AG20443 (cell line): Measurements from ENCODE around the gene GLMN.
A peak's percentile ranks its signal among the peaks of the same experiment; 100 is the strongest.
"Not testable (repeated sequence)": the region's sequence is repeated elsewhere in the genome, so short reads cannot be mapped to it uniquely, and the experiment has no call there.

ENCODE experiments used
- DNase-seq: peaks from one replicate; pipeline ENCODE4 v3.0.0; 2012; ENCODE audit warnings: low spot score, mixed read lengths

The GLMN gene

DNA sequence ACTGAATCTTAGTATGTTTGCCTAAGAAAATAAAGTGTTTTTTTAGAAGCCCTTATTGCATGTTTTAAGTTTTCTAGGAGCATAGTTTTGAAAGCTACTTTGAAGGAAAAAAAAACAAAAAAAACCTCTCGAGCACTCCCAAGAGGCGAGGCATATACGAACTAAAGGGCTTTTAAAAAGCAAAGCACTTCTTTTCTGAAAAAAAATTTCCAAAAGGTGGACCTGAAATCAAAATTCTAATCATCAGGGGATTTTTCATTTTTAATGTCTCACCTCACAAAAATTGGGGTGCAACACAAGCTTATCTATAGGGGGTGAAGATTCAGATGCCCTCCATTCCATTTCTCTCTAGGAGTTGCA is 594 bp downstream of the GLMN start:
- no peak for DNase-seq

DNA sequence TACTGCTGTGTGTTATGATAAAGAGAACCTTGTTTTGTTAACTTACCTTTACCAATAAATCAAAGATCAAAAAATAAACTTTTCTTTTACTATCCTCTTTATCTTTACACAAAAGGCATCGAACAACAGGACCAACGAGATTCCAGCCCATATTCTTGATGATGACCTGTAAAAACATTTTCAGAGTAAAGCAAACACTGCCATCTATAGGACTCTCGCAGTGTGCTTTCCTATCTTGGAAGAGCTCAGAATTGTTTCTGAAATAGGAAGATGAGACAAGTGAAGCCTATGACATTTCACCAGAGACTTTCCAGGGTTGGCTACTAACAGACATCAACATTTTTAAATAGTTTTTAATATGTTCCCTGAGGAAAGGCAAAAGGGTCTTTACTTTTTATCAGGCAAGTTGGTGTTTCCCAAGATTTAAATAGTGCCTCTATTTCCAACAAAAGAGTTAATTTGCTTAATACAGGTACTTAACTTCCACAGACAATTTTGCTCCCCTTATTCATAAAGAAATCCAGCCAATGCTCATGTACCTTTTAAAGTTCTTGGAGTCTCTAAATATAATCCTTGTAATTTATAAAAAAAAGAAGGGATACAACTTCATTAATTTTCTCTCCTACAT is 7.3 kb downstream of the GLMN start:
- DNase-seq = peak; percentile 61

DNA sequence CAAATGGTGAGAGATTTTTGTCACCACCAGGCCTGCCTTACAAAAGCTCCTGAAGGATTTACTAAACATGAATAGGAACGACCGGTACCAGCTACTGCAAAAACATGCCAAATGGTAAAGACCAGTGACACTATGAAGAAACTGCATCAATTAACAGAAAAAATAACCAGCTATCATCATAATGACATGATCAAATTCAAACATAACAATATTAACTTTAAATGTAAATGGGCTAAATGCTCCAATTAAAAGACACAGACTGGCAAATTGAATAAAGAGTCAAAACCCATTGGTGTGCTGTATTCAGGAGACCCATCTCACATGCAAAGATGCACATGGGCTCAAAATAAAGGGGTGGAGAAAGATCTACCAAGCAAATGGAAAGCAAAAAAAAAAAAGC is 17.4 kb downstream of the GLMN start:
- DNase-seq = not testable (repeated sequence)

GRCh38 chr1:92279781-92280180 is 19.0 kb downstream of the GLMN start:
- DNase-seq = not testable (repeated sequence)

- no peak for DNase-seq
These were observed 21.6 kb downstream of the GLMN start for GRCh38 chr1:92277105-92277723.

GRCh38 chr1:92276082-92276481 is 22.7 kb downstream of the GLMN start:
- no peak for DNase-seq

DNA sequence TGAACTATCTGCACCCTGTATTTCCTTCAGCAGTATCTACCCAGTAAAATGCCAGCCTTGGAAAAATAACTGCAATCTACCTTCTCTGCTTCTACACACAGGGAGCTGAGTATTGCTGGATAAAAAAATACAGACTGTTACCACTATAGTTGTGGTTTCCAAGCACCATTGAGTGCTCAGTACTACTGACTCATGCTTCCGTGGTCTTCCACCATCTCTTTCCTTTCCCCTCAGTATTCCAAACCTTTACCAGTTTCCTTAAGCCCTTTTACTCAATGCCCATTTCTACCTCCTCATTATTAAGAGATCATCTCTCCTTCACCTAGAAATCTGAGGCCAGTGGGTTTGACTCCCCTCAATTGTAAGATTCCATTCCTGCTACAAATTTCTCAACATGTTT is 23.8 kb downstream of the GLMN start:
- no peak for DNase-seq

- no peak for DNase-seq
These were observed 25.7 kb downstream of the GLMN start for GRCh38 chr1:92273039-92273438.

DNA sequence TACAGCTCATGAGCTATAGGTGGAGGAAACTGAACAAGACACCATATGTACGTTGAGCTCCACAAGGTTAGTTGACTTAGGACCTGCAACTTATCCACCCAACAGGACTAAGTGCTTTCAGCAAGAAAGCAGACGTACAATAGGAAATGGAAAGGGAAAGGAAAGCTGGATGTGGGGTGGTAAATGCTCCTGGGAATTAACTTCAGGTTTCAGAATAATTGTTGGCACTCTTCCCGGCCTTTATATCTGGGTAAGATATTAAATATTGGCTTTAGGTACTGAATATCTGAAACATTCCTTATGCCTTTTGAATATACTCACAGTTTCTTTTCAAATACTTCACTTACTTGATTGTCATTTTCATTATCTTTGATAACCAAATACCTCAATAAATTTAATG is 36.3 kb downstream of the GLMN start:
- DNase-seq = no peak

GRCh38 chr1:92259350-92259749 is 39.4 kb downstream of the GLMN start:
- DNase-seq = no peak

GRCh38 chr1:92254714-92255113 is 44.1 kb downstream of the GLMN start:
- not testable (repeated sequence) for DNase-seq

- DNase-seq = no peak
These were observed 54.4 kb downstream of the GLMN start for GRCh38 chr1:92244376-92244775.

DNA sequence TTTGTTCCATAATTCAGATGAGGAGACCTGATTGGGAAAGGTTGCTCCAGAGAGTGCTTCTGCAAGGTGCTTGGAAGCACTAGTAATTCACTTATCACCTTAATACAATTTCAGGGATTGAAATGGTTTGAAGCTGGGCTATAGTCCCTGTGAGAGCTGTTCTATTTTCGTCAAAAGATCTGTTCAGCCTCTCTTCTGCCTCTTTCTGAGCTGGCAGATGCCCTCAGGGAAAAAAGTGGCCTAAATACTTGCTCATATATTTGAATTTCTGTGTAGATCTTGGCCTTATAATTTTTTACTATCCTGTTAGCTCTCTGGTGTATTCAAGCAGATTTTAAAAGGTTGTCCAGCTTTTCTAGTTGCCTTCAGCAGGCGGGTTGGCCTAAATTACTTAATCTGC is 58.8 kb downstream of the GLMN start:
- no peak for DNase-seq

DNA sequence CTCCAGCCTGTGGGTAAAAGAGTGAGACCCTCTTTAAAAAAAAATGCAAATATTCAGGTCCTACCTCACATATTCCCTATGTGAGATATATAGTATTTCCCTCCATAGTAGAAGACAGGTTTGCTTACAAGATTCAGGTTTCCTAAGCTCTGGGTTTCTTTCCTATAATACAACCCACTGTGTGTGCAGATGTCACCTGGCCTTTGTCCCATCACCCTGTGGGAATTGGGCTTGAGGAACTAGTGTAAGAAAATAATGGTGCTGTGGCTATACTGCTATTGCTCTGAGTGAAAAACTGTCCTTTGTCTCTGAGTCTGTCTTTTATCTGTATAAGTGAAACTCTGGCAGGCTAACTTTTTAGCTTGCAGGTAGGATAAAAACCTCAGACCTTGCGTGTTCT is 68.1 kb downstream of the GLMN start:
- DNase-seq = no peak

DNA sequence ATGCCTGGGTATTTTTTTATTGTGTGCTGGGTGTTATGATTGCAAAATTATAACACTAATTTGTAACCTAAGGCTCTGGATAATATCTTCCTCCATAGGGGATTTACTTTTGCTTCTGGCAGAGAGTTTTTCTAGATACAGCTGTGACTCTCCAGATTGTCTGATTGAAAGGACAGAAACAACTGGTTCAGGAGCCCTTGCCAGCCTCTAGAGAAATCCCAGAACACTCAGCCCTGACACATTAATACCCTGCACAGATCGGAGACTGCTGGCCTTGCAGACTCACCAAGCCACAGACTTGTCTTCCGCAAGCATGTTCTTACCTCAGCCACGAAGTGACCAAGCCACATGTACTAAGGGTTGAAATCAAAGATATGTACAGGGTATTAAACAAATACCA is 70.4 kb downstream of the GLMN start:
- no peak for DNase-seq

DNA sequence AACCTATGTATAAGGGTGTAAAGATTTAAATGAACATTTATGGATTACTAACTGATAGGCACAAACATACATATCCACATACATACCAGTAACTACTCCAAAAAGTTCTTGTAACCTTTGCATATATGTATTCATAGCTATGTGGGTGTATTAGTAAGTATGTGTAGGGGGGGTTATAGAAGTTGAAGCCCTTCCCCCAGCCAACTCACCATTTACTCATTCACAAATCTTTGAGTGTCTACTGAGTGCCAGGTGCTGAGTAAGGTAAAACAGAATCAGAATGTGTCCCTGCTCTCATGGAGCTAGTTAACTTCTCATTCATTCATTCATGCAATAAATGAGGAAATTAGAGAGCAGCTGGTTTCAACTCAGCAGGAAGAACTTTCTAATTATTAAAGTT is 79.8 kb downstream of the GLMN start:
- DNase-seq = no peak

- DNase-seq = no peak
These were observed 80.2 kb downstream of the GLMN start for GRCh38 chr1:92218559-92218958.

DNA sequence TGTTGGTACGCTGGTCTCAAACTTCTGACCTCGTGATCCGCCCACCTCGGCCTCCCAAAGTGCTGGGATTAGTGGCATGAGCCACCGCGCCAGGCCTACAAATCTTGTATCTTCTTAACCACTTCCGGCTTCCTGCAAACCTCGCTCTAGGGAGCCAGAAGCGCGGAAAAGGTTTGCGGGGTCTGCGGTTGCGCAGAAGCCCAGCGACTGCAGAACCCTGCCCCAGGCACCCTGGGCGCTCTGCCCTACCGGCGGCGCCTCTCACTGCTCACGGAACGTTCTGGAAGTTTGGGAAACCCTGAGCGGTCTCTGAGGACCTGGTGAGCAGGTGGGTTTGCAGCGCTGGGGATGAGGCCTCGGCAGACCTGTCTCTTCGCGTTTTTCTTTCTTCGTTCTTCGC is 81.1 kb downstream of the GLMN start, which contains the start of gene C1orf146:
C1orf146 (plus strand) TSS at position 195 of the 400 bp plus-strand sequence. CDS start 13,506 bp downstream, outside the sequence.
- no peak for DNase-seq

GRCh38 chr1:92211166-92211565 is 87.6 kb downstream of the GLMN start:
- DNase-seq = peak; percentile 68

DNA sequence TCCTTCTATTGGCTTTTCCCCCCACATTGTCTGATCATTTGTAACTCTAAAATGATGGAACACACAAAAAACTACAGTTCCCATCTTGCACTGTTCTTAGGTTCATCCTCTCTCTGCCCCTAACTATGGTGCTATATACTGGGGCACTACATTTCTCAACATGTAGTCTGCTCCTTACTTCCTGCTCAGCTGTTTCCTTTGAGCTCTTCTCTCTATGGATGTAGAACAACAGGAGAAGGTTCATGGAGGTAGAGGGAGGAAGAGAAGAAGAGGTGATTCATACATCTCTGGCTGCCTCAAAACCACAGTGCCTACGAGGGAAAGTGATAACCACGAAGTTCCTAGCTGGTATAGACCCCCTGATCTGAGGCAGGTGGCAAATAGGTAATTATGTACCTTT is 88.1 kb downstream of the GLMN start:
- no peak for DNase-seq

- no peak for DNase-seq
These were observed 95.7 kb downstream of the GLMN start for GRCh38 chr1:92203105-92203504.

DNA sequence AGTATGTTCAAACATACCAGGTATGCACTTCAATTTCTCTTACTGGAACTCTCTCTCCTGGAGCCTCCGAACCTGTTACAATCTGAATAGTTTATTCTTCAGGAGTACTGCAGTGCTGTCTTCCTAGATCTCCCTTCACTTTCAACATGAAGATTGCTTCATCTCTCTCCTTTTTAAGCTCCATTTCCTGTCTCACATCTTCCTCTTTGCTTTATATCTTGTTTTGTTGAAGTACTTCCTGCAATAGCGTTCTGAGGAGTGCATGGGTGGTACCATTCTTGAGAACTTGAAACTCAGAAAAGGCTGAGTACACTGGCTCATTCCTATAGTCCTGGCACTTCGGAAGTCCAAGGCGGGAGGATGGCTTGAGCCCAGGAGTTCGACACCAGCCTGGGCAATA is 96.8 kb downstream of the GLMN start:
- no peak for DNase-seq
